Activated CD4-positive, alpha-beta T cell treated with anti-CD3 and anti-CD28 coated beads for 36 hours (primary cell): Measurements from ENCODE around the gene PJVK. TPM values are rescaled to one million over a fixed set of nuclear protein-coding genes. Genes with fewer than 3 reads are reported as not detected.

Source experiments
- ATAC-seq: fragments of 200-7000 bp; cut with Tn5 transposase; one replicate; pipeline ENCODE4 v1.10.0; 2021; ENCODE audit warnings: mild to moderate bottlenecking, moderate library complexity
- CTCF ChIA-PET: fragments of 350-600 bp; sonication (Branson Sonifier 250); formaldehyde crosslinking; loops from one replicate; lab custom pipeline; 2021; ENCODE audit warnings: antibody characterized with exemption; lab: Charles Lee
- POLR2A ChIA-PET: fragments of 350-600 bp; sonication (Branson Sonifier 250); formaldehyde crosslinking; loops from one replicate; lab custom pipeline; 2021; ENCODE audit warnings: antibody characterized with exemption, inconsistent platforms; lab: Charles Lee
- DNase-seq: peaks from one replicate; pipeline ENCODE4 v3.0.0-alpha.2; 2020
- H3K27ac Mint-ChIP-seq: one replicate; pipeline ENCODE4 v1.8.0; 2021; ENCODE audit warnings: mixed read lengths
- H3K27me3 Mint-ChIP-seq: one replicate; pipeline ENCODE4 v1.8.0; 2021; ENCODE audit warnings: mixed read lengths
- H3K36me3 Mint-ChIP-seq: one replicate; pipeline ENCODE4 v1.8.0; 2021; ENCODE audit warnings: low read depth, mixed read lengths
- H3K4me1 Mint-ChIP-seq: one replicate; pipeline ENCODE4 v1.8.0; 2021; ENCODE audit warnings: mixed read lengths
- H3K4me3 Mint-ChIP-seq: one replicate; pipeline ENCODE4 v1.8.0; 2021; ENCODE audit warnings: mild to moderate bottlenecking, moderate library complexity, mixed read lengths
- H3K9me3 Mint-ChIP-seq: one replicate; pipeline ENCODE4 v1.8.0; 2021; ENCODE audit warnings: low read depth, mixed read lengths
- intact Hi-C, 2 experiments: fragments of 100-400 bp; cut with DNase I in 1 of 2; cut with micrococcal nuclease in 1 of 2; formaldehyde crosslinking; loops; one replicate each; pipeline versions ENCODE4 v1.14.2 to v1.15.1; 2022 to 2024; cut with DNase I, micrococcal nuclease
- total RNA-seq, 2 experiments: library from RNA; stranded (reverse); gene quantifications; one replicate each; pipeline ENCODE4 v1.2.3, GENCODE V29; 2021

The PJVK gene
- total RNA-seq, 2 experiments from 2014 or later = 1.9 to 2.4 TPM

- ATAC-seq (no peak), DNase-seq (no peak)
- POLR2A ChIA-PET = interaction anchor here (0.9 kb wide), 1 partner anchor 28 kb away, joined by 3 read pairs; the partner anchor contains the start of genes PJVK and PRKRA
- Mint-ChIP-seq H3K27ac (peak overlapping the region; percentile 97), H3K9me3 (no peaks in the 10 kb centered on the region), H3K4me3 (peak overlapping the region; percentile 89), H3K36me3 (peaks cover 2% of the 10 kb centered on the region), H3K4me1 (peaks cover 39% of the 10 kb centered on the region), H3K27me3 (no peaks in the 10 kb centered on the region)
- CTCF ChIA-PET = interaction anchor here (1.0 to 1.4 kb wide), 3 partner anchors 9 to 42 kb away, joined by 3 to 5 read pairs (median 4); no protein-coding TSS in a partner anchor
- intact Hi-C loops = loop anchor here (2.0 to 10.0 kb wide), 5 partner anchors 36 to 436 kb away; no protein-coding TSS in a partner anchor
These were observed 28.1 kb downstream of the PJVK start for GRCh38 chr2:178479275-178479616.

- Mint-ChIP-seq H3K9me3 (no peaks in the 10 kb centered on the region), H3K4me1 (peaks cover 43% of the 10 kb centered on the region), H3K27ac (peak overlapping the region; percentile 97), H3K27me3 (no peaks in the 10 kb centered on the region), H3K36me3 (peaks cover 2% of the 10 kb centered on the region), H3K4me3 (peak overlapping the region; percentile 89)
- intact Hi-C loops = loop anchor here (1.0 to 10.0 kb wide), 7 partner anchors 35 to 435 kb away; no protein-coding TSS in a partner anchor
- ChIA-PET CTCF (interaction anchor here (0.6 to 1.4 kb wide), 4 partner anchors 9 to 42 kb away, joined by 3 to 5 read pairs (median 4); no protein-coding TSS in a partner anchor), POLR2A (interaction anchor here (0.7 to 1.0 kb wide), 3 partner anchors 16 to 65 kb away, joined by 3 to 4 read pairs (median 4); partner anchors contain the start of genes PJVK and PRKRA)
- ATAC-seq (no peak), DNase-seq (no peak)
These were observed 28.6 kb downstream of the PJVK start for GRCh38 chr2:178479758-178480226.

GRCh38 chr2:178480227-178481181 lies 29.3 kb downstream of the PJVK start, which contains the start of gene PLEKHA3:
Gene PLEKHA3, plus strand, starts transcription at chr2:178480457. Its CDS starts 413 bp downstream, at chr2:178480870.
- DNase-seq (peak; percentile 83), ATAC-seq (peak; percentile 64)
- Mint-ChIP-seq H3K4me3 (peak within 1 kb of the TSS; percentile 89), H3K9me3 (no peaks in the 10 kb centered on the region), H3K27me3 (no peaks in the 10 kb centered on the region), H3K36me3 (peaks cover 5% of the 10 kb centered on the region), H3K4me1 (peaks cover 43% of the 10 kb centered on the region), H3K27ac (peak within 1 kb of the TSS; percentile 97)
- CTCF ChIA-PET = interaction anchor here (0.6 to 1.8 kb wide), 5 partner anchors 8 to 43 kb away, joined by 3 to 5 read pairs (median 4); no protein-coding TSS in a partner anchor
- intact Hi-C loops = loop anchor here (1.0 to 5.0 kb wide), 2 partner anchors 43 to 162 kb away; no protein-coding TSS in a partner anchor
- POLR2A ChIA-PET = interaction anchor here (0.7 to 1.0 kb wide), 3 partner anchors 15 to 66 kb away, joined by 3 to 4 read pairs (median 4); partner anchors contain the start of genes PJVK and PRKRA

- peak; percentile 2 for ATAC-seq
- no peaks in the 10 kb centered on the region for H3K9me3 Mint-ChIP-seq
- no peak for DNase-seq
- H3K4me3 Mint-ChIP-seq = peak overlapping the region; percentile 89
- peaks cover 14% of the 10 kb centered on the region for H3K36me3 Mint-ChIP-seq
- ChIA-PET POLR2A (no interaction called here), CTCF (interaction anchor here (0.9 to 2.0 kb wide), 4 partner anchors 10 to 68 kb away, joined by 4 to 7 read pairs (median 6); no protein-coding TSS in a partner anchor)
- no peaks in the 10 kb centered on the region for H3K27me3 Mint-ChIP-seq
- peak overlapping the region; percentile 37 for H3K27ac Mint-ChIP-seq
- intact Hi-C loops = loop anchor here in 1 of 2 experiments (5.0 kb wide), 1 partner anchor 160 kb away; no protein-coding TSS in a partner anchor
- peaks cover 43% of the 10 kb centered on the region for H3K4me1 Mint-ChIP-seq
These were observed 31.3 kb downstream of the PJVK start for GRCh38 chr2:178482437-178482836.

GRCh38 chr2:178484245-178485041 lies 33.3 kb downstream of the PJVK start:
- no peak overlapping the region for H3K27ac Mint-ChIP-seq
- peaks cover 25% of the 10 kb centered on the region for H3K36me3 Mint-ChIP-seq
- ChIA-PET POLR2A (no interaction called here), CTCF (interaction anchor here (0.6 kb wide), 1 partner anchor 50 kb away, joined by 4 read pairs; no protein-coding TSS in a partner anchor)
- ATAC-seq (no peak), DNase-seq (no peak)
- no peaks in the 10 kb centered on the region for H3K9me3 Mint-ChIP-seq
- H3K27me3 Mint-ChIP-seq = no peaks in the 10 kb centered on the region
- H3K4me3 Mint-ChIP-seq = no peak overlapping the region
- peaks cover 47% of the 10 kb centered on the region for H3K4me1 Mint-ChIP-seq
- intact Hi-C loops = loop anchor here in 1 of 2 experiments (5.0 kb wide), 1 partner anchor 158 kb away; no protein-coding TSS in a partner anchor

GRCh38 chr2:178485356-178485755 lies 34.2 kb downstream of the PJVK start:
- no peak overlapping the region for H3K4me3 Mint-ChIP-seq
- ChIA-PET CTCF (interaction anchor here (0.6 kb wide), 1 partner anchor 49 kb away, joined by 4 read pairs; no protein-coding TSS in a partner anchor), POLR2A (no interaction called here)
- intact Hi-C loops = no loop called here
- DNase-seq (no peak), ATAC-seq (no peak)
- peaks cover 32% of the 10 kb centered on the region for H3K36me3 Mint-ChIP-seq
- no peak overlapping the region for H3K27ac Mint-ChIP-seq
- no peaks in the 10 kb centered on the region for H3K9me3 Mint-ChIP-seq
- H3K27me3 Mint-ChIP-seq = no peaks in the 10 kb centered on the region
- H3K4me1 Mint-ChIP-seq = peaks cover 45% of the 10 kb centered on the region

GRCh38 chr2:178491612-178492011 lies 40.4 kb downstream of the PJVK start:
- H3K36me3 Mint-ChIP-seq = peaks cover 62% of the 10 kb centered on the region
- POLR2A ChIA-PET = interaction anchor here (0.5 kb wide), 1 partner anchor 47 kb away, joined by 3 read pairs; no protein-coding TSS in a partner anchor

GRCh38 chr2:178496049-178496448 lies 44.9 kb downstream of the PJVK start:
- ChIA-PET POLR2A (interaction anchor here (0.6 to 1.3 kb wide), 2 partner anchors 16 to 19 kb away, joined by 4 read pairs; no protein-coding TSS in a partner anchor), CTCF (interaction anchor here (0.6 to 1.1 kb wide), 5 partner anchors 31 to 384 kb away, joined by 3 to 4 read pairs (median 3); no protein-coding TSS in a partner anchor)
- Mint-ChIP-seq H3K27ac (no peak overlapping the region), H3K36me3 (peaks cover 49% of the 10 kb centered on the region), H3K27me3 (no peaks in the 10 kb centered on the region), H3K9me3 (no peaks in the 10 kb centered on the region), H3K4me1 (no peaks in the 10 kb centered on the region), H3K4me3 (no peak overlapping the region)
- ATAC-seq (no peak), DNase-seq (no peak)
- intact Hi-C loops = no loop called here

More at GRCh38 chr2:178491612-178492011, 40.4 kb downstream of the PJVK start:
- Mint-ChIP-seq H3K27ac (no peak overlapping the region), H3K9me3 (no peaks in the 10 kb centered on the region), H3K4me1 (peaks cover 13% of the 10 kb centered on the region), H3K27me3 (no peaks in the 10 kb centered on the region), H3K4me3 (no peak overlapping the region)
- CTCF ChIA-PET = interaction anchor here (1.0 kb wide), 1 partner anchor 10 kb away, joined by 5 read pairs; no protein-coding TSS in a partner anchor
- DNase-seq (no peak), ATAC-seq (no peak)
- intact Hi-C loops = no loop called here

- ChIA-PET CTCF (interaction anchor here (1.0 kb wide), 1 partner anchor 9 kb away, joined by 3 read pairs; no protein-coding TSS in a partner anchor), POLR2A (no interaction called here)
- Mint-ChIP-seq H3K27ac (no peak overlapping the region), H3K9me3 (no peaks in the 10 kb centered on the region), H3K4me3 (no peak overlapping the region), H3K4me1 (no peaks in the 10 kb centered on the region), H3K36me3 (peaks cover 54% of the 10 kb centered on the region), H3K27me3 (no peaks in the 10 kb centered on the region)
- intact Hi-C loops = no loop called here
- ATAC-seq (no peak), DNase-seq (no peak)
These were observed 47.0 kb downstream of the PJVK start for GRCh38 chr2:178498137-178498536.

GRCh38 chr2:178499640-178500039 lies 48.5 kb downstream of the PJVK start:
- POLR2A ChIA-PET = no interaction called here
- DNase-seq (no peak), ATAC-seq (peak; percentile 61)
- intact Hi-C loops = no loop called here
- Mint-ChIP-seq H3K27me3 (no peaks in the 10 kb centered on the region), H3K4me1 (no peaks in the 10 kb centered on the region), H3K4me3 (no peak overlapping the region), H3K27ac (no peak overlapping the region), H3K36me3 (peaks cover 50% of the 10 kb centered on the region), H3K9me3 (no peaks in the 10 kb centered on the region)
- CTCF ChIA-PET = interaction anchor here (0.9 to 1.5 kb wide), 2 partner anchors 9 kb away, joined by 3 to 4 read pairs; no protein-coding TSS in a partner anchor
